H9 (cell line): Measurements from ENCODE around the gene CTNNB1. TPM values are rescaled to one million over a fixed set of nuclear protein-coding genes. Genes with fewer than 3 reads are reported as not detected.
A peak's percentile ranks its signal among the peaks of the same experiment; 100 is the strongest.

Experiments used
- DNase-seq: peaks from one replicate; pipeline ENCODE4 v3.0.0-alpha.2; 2017
- H2AFZ ChIP-seq: one replicate; pipeline ENCODE4 v1.6.1; 2013; ENCODE audit warnings: mild to moderate bottlenecking, low read length, control low read depth, moderate library complexity
- H2AK5ac ChIP-seq: 2 replicates; pipeline ENCODE4 v1.6.1; 2013; ENCODE audit warnings: low read length, control low read depth, mixed read lengths; ENCODE audit not compliant: insufficient read length
- H2BK120ac ChIP-seq: one replicate; pipeline ENCODE4 v1.6.1; 2013; ENCODE audit warnings: low read depth, mild to moderate bottlenecking, low read length, control low read depth, inconsistent platforms; ENCODE audit not compliant: poor library complexity, severe bottlenecking
- H2BK12ac ChIP-seq: 2 replicates; pipeline ENCODE4 v1.6.1; 2013; ENCODE audit warnings: low read length, control low read depth, mixed read lengths, low read depth; ENCODE audit not compliant: insufficient read length
- H2BK15ac ChIP-seq: 2 replicates; pipeline ENCODE4 v1.6.1; 2013; ENCODE audit warnings: low read depth, low read length, control low read depth
- H2BK20ac ChIP-seq: one replicate; pipeline ENCODE4 v1.6.1; 2013; ENCODE audit warnings: low read depth, mild to moderate bottlenecking, low read length, control low read depth, inconsistent platforms; ENCODE audit not compliant: poor library complexity, severe bottlenecking
- H2BK5ac ChIP-seq: 2 replicates; pipeline ENCODE4 v1.6.1; 2013; ENCODE audit warnings: low read length, control low read depth, mixed read lengths; ENCODE audit not compliant: insufficient read length
- H3K14ac ChIP-seq: 2 replicates; pipeline ENCODE4 v1.6.1; 2013; ENCODE audit warnings: low read length, control low read depth; ENCODE audit not compliant: insufficient read depth
- H3K18ac ChIP-seq: 2 replicates; pipeline ENCODE4 v1.6.1; 2013; ENCODE audit warnings: low read depth, mild to moderate bottlenecking, mixed read lengths, low read length, control low read depth; ENCODE audit not compliant: insufficient read length
- H3K23ac ChIP-seq: 2 replicates; pipeline ENCODE4 v1.6.1; 2013; ENCODE audit warnings: low read length, control low read depth, mixed read lengths, low read depth; ENCODE audit not compliant: insufficient read length
- H3K23me2 ChIP-seq: 2 replicates; pipeline ENCODE4 v1.6.1; 2013; ENCODE audit warnings: low read depth, mild to moderate bottlenecking, mixed read lengths, low read length, control low read depth; ENCODE audit not compliant: insufficient read length, poor library complexity, severe bottlenecking
- H3K27ac ChIP-seq: 2 replicates; pipeline ENCODE4 v1.5.1; 2013; ENCODE audit warnings: low read length, control low read depth, mixed read lengths, low read depth; ENCODE audit not compliant: insufficient read length
- H3K27me3 ChIP-seq: 2 replicates; pipeline ENCODE4 v1.6.1; 2013; ENCODE audit warnings: low read length, control low read depth, inconsistent platforms; ENCODE audit not compliant: insufficient read depth
- H3K4ac ChIP-seq: 2 replicates; pipeline ENCODE4 v1.6.1; 2013; ENCODE audit warnings: low read depth, mild to moderate bottlenecking, control low read depth, inconsistent platforms, low read length, moderate library complexity
- H3K4me1 ChIP-seq: 2 replicates; pipeline ENCODE4 v1.6.1; 2013; ENCODE audit warnings: low read length, control low read depth, inconsistent platforms; ENCODE audit not compliant: insufficient read depth
- H3K4me2 ChIP-seq: 2 replicates; pipeline ENCODE4 v1.6.1; 2013; ENCODE audit warnings: low read length, control low read depth, mixed read lengths; ENCODE audit not compliant: insufficient read length, insufficient read depth
- H3K56ac ChIP-seq: 2 replicates; pipeline ENCODE4 v1.6.1; 2013; ENCODE audit warnings: low read depth, mild to moderate bottlenecking, mixed read lengths, low read length, control low read depth; ENCODE audit not compliant: insufficient read length
- H3K79me1 ChIP-seq: 2 replicates; pipeline ENCODE4 v1.6.1; 2013; ENCODE audit warnings: low read depth, mild to moderate bottlenecking, moderate library complexity, low read length, control low read depth, inconsistent platforms; ENCODE audit not compliant: insufficient read depth, poor library complexity, severe bottlenecking
- H3K79me2 ChIP-seq: 2 replicates; pipeline ENCODE4 v1.6.1; 2013; ENCODE audit warnings: low read length, control low read depth, inconsistent platforms; ENCODE audit not compliant: insufficient read depth
- H3K9ac ChIP-seq: 2 replicates; pipeline ENCODE4 v1.6.1; 2013; ENCODE audit warnings: low read length, control low read depth, mixed read lengths; ENCODE audit not compliant: insufficient read length; ENCODE audit errors: extremely low read depth
- H3K9me3 ChIP-seq: one replicate; pipeline ENCODE4 v1.6.1; 2013; ENCODE audit warnings: low read depth, low read length, inconsistent platforms; ENCODE audit not compliant: control insufficient read depth
- H3T11ph ChIP-seq: one replicate; pipeline ENCODE4 v1.6.1; 2013; ENCODE audit warnings: mild to moderate bottlenecking, low read length, control low read depth, inconsistent platforms
- H4K20me1 ChIP-seq: one replicate; pipeline ENCODE4 v1.6.1; 2013; ENCODE audit not compliant: control insufficient read depth, insufficient read length, insufficient read depth
- H4K5ac ChIP-seq: 2 replicates; pipeline ENCODE4 v1.6.1; 2013; ENCODE audit warnings: low read depth, mild to moderate bottlenecking, mixed read lengths, low read length, control low read depth; ENCODE audit not compliant: insufficient read length
- H4K8ac ChIP-seq: replicated peaks from 2 replicates; pipeline ENCODE4 v1.6.1; 2013; ENCODE audit warnings: low read length, control low read depth, mixed read lengths, low read depth; ENCODE audit not compliant: insufficient read length
- H4K91ac ChIP-seq: 2 replicates; pipeline ENCODE4 v1.6.1; 2013; ENCODE audit warnings: low read depth, mild to moderate bottlenecking, moderate library complexity, mixed read lengths, low read length, control low read depth; ENCODE audit not compliant: insufficient read length
- H3K27ac Mint-ChIP-seq, 3 experiments: 2 replicates in 2 of 3; 3 replicates in 1 of 3; pipeline ENCODE4 v1.8.0; 2020 to 2021; ENCODE audit warnings: mixed read lengths in 3 of 3, mild to moderate bottlenecking in 1 of 3, moderate library complexity in 1 of 3
- H3K27me3 Mint-ChIP-seq: 2 replicates; pipeline ENCODE4 v1.8.0; 2021; ENCODE audit warnings: low read depth, mild to moderate bottlenecking, moderate library complexity, mixed read lengths
- H3K36me3 Mint-ChIP-seq, 3 experiments: 2 replicates in 2 of 3; 3 replicates in 1 of 3; pipeline ENCODE4 v1.8.0; 2020 to 2021; ENCODE audit warnings: low read depth in 3 of 3, mixed read lengths in 3 of 3; ENCODE audit not compliant: insufficient read depth in 1 of 3
- H3K4me1 Mint-ChIP-seq, 2 experiments: 2 replicates each; pipeline ENCODE4 v1.8.0; 2020; ENCODE audit warnings: mixed read lengths in 2 of 2
- H3K4me3 Mint-ChIP-seq, 2 experiments: 2 replicates in 1 of 2; 3 replicates in 1 of 2; pipeline ENCODE4 v1.8.0; 2020 to 2021; ENCODE audit warnings: mild to moderate bottlenecking in 2 of 2, mixed read lengths in 2 of 2, moderate library complexity in 1 of 2
- H3K9me3 Mint-ChIP-seq, 2 experiments: 2 replicates in 1 of 2; 3 replicates in 1 of 2; pipeline ENCODE4 v1.8.0; 2020; ENCODE audit warnings: mild to moderate bottlenecking in 2 of 2, mixed read lengths in 2 of 2, moderate library complexity in 1 of 2
- CTCF ChIP-seq: fragments of 200-600 bp; sonication (generic); conservative IDR thresholded peaks from 3 replicates; pipeline ENCODE4 v1.8.0; 2021; ENCODE audit warnings: antibody characterized with exemption, mild to moderate bottlenecking
- WGBS: extraction: QIAGEN DNeasy Blood & Tissue Kit; methylation state at CpG from one replicate; pipeline ENCODE4 v1.1.7; 2013; ENCODE audit warnings: missing lambda C conversion rate, low lambda C conversion rate, mixed read lengths; ENCODE audit not compliant: insufficient read length; ENCODE audit errors: extremely low coverage; 5-methylcytosine and 5-hydroxymethylcytosine counted together
- total RNA-seq: library from RNA; stranded (reverse); gene quantifications from 2 replicates; pipeline ENCODE4 v1.2.1, GENCODE V29; 2021

Gene CTNNB1
- total RNA-seq, 1 experiment from 2014 or later = 500 TPM

GRCh38 chr3:41243183-41243582 lies 43.9 kb downstream of the CTNNB1 start:
- no peaks in the 10 kb centered on the region for H4K20me1 ChIP-seq
- H3K9ac ChIP-seq = no peak overlapping the region
- H3K4me2 ChIP-seq = no peak overlapping the region
- no peak overlapping the region for H3K56ac ChIP-seq
- H2BK12ac ChIP-seq = no peak overlapping the region
- H2BK5ac ChIP-seq = no peak overlapping the region
- Mint-ChIP-seq H3K36me3 (peaks cover 15 to 44% (median 38%) of the 10 kb centered on the region in 3 experiments; a peak in 6 of 7 replicates), H3K4me3 (no peak overlapping the region), H3K27ac (peak overlapping the region in 1 of 3 experiments; percentile 3; a peak in 1 of 7 replicates), H3K27me3 (no peaks in the 10 kb centered on the region; the same call in 1 of the 2 replicates), H3K9me3 (no peaks in the 10 kb centered on the region), H3K4me1 (peaks cover 16 to 24% of the 10 kb centered on the region in 2 experiments)
- H3T11ph ChIP-seq = no peak overlapping the region
- no peak overlapping the region for H2BK15ac ChIP-seq
- no peaks in the 10 kb centered on the region for H3K4me1 ChIP-seq
- H4K8ac ChIP-seq = no peak overlapping the region
- no peak overlapping the region for H3K14ac ChIP-seq
- H3K27me3 ChIP-seq = no peaks in the 10 kb centered on the region
- H2BK20ac ChIP-seq = no peak overlapping the region
- no peak for TF ChIP-seq CTCF
- H3K4ac ChIP-seq = no peak overlapping the region
- no peak overlapping the region for H3K23ac ChIP-seq
- no peak overlapping the region for H2BK120ac ChIP-seq
- no peaks in the 10 kb centered on the region for H3K9me3 ChIP-seq
- H3K27ac ChIP-seq = no peak overlapping the region
- H3K79me1 ChIP-seq = no peaks in the 10 kb centered on the region
- no CpG with 5 or more reads among the region's 2 CpGs for WGBS
- no peak overlapping the region for H2AFZ ChIP-seq
- no peak overlapping the region for H4K91ac ChIP-seq
- H3K18ac ChIP-seq = no peak overlapping the region
- no peak for DNase-seq
- H3K23me2 ChIP-seq = no peaks in the 10 kb centered on the region
- H2AK5ac ChIP-seq = no peak overlapping the region
- H4K5ac ChIP-seq = no peak overlapping the region
- no peaks in the 10 kb centered on the region for H3K79me2 ChIP-seq
